ENCODE results near the gene MUC15.

The MUC15 gene

DNA sequence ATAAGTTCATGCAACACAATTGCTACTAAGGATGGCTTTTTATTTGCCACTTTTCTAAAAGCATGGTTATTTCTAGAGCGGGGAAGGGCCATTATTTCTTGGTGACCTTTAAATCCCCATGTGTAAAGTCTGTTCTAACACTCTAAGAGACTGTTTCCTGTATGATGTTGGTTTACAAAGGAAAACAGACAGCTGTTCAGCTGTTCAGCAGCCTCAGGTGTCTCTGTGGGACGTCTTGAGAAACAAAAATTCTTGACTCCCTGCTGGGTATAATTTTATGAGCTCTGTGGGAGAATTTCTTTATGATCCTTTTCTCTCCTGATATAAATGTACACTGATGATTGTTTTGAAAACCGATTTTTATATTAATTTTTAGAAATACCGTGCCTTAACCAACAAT is 13.9 kb downstream of the MUC15 start:
- Histone ChIP-seq H3K27ac (ENCODE audit: low read length) (no peak overlapping the region), H3K9me3 (replicated peaks; ENCODE audit: insufficient read depth, low read length) (0 out of 2 replicates have a peak, but pooled peaks cover 2% of the 10 kb centered on the region), H3K4me3 (ENCODE audit: low read length) (no peak overlapping the region), H2AFZ (ENCODE audit: low read length) (no peak overlapping the region), H4K20me1 (ENCODE audit: insufficient read depth, low read length) (no peaks in the 10 kb centered on the region), H3K4me2 (ENCODE audit: low read depth, low read length) (no peak overlapping the region), H3F3A (ENCODE audit: insufficient read depth, low read length) (no peaks in the 10 kb centered on the region), H3K36me3 (replicated peaks; ENCODE audit: insufficient read depth, low read length) (no peaks in the 10 kb centered on the region), H3K79me2 (ENCODE audit: low read length) (no peaks in the 10 kb centered on the region), H3K4me1 (ENCODE audit: low read length) (no peaks in the 10 kb centered on the region), H3K27me3 (replicated peaks; ENCODE audit: insufficient read depth, low read length) (no peaks in the 10 kb centered on the region), H3K9ac (ENCODE audit: low read length) (no peak overlapping the region), H3K9me2 (replicated peaks; ENCODE audit: insufficient read depth, low read length) (no peaks in the 10 kb centered on the region)
- no peak for DNase-seq
- TF ChIP-seq EZH2phosphoT487 (IDR thresholded peaks at IDR 0.05; ENCODE audit: low read length) (no peak), EZH2 (optimal IDR thresholded peaks at IDR 0.05; ENCODE audit: low read depth, low read length) (no peak)
- TF ChIP-seq, protein P1, sequence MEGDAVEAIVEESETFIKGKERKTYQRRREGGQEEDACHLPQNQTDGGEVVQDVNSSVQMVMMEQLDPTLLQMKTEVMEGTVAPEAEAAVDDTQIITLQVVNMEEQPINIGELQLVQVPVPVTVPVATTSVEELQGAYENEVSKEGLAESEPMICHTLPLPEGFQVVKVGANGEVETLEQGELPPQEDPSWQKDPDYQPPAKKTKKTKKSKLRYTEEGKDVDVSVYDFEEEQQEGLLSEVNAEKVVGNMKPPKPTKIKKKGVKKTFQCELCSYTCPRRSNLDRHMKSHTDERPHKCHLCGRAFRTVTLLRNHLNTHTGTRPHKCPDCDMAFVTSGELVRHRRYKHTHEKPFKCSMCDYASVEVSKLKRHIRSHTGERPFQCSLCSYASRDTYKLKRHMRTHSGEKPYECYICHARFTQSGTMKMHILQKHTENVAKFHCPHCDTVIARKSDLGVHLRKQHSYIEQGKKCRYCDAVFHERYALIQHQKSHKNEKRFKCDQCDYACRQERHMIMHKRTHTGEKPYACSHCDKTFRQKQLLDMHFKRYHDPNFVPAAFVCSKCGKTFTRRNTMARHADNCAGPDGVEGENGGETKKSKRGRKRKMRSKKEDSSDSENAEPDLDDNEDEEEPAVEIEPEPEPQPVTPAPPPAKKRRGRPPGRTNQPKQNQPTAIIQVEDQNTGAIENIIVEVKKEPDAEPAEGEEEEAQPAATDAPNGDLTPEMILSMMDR (IDR thresholded peaks at IDR 0.05; ENCODE audit: low read length) = no peak

DNA sequence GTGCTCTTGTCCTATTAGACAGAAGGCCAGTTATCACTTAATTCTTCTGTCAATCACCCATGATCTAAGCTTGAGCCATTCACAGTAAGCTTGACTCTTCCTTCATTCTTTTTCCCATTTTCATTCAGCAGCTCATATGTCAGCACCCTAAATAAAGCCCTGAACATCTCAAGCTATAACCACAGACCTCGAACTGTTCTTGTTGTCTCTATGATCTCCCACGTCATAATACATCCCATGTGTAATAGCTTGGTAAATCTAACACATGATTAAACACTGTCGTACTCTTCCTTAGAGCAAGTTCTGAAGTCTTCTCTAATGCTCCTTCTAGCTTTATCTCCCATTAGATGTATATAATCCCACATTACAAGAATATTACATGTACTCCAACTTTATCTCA is 14.4 kb downstream of the MUC15 start:
- Histone ChIP-seq H4K20me1 (ENCODE audit: insufficient read depth, low read length) (no peaks in the 10 kb centered on the region), H3K36me3 (replicated peaks; ENCODE audit: insufficient read depth, low read length) (no peaks in the 10 kb centered on the region), H2AFZ (ENCODE audit: low read length) (no peak overlapping the region), H3K4me3 (ENCODE audit: low read length) (no peak overlapping the region), H3K9me2 (replicated peaks; ENCODE audit: insufficient read depth, low read length) (no peaks in the 10 kb centered on the region), H3K27me3 (replicated peaks; ENCODE audit: insufficient read depth, low read length) (no peaks in the 10 kb centered on the region), H3K9ac (ENCODE audit: low read length) (no peak overlapping the region), H3F3A (ENCODE audit: insufficient read depth, low read length) (no peaks in the 10 kb centered on the region), H3K27ac (ENCODE audit: low read length) (no peak overlapping the region), H3K4me2 (ENCODE audit: low read depth, low read length) (no peak overlapping the region), H3K4me1 (ENCODE audit: low read length) (no peaks in the 10 kb centered on the region), H3K9me3 (replicated peaks; ENCODE audit: insufficient read depth, low read length) (0 out of 2 replicates have a peak, but pooled peaks cover 1% of the 10 kb centered on the region), H3K79me2 (ENCODE audit: low read length) (no peaks in the 10 kb centered on the region)
- DNase-seq = no peak
- TF ChIP-seq, protein P1 (IDR thresholded peaks at IDR 0.05; ENCODE audit: low read length) = no peak
- no peak for TF ChIP-seq EZH2phosphoT487 (IDR thresholded peaks at IDR 0.05; ENCODE audit: low read length)
- no peak for TF ChIP-seq EZH2 (optimal IDR thresholded peaks at IDR 0.05; ENCODE audit: low read depth, low read length)

DNA sequence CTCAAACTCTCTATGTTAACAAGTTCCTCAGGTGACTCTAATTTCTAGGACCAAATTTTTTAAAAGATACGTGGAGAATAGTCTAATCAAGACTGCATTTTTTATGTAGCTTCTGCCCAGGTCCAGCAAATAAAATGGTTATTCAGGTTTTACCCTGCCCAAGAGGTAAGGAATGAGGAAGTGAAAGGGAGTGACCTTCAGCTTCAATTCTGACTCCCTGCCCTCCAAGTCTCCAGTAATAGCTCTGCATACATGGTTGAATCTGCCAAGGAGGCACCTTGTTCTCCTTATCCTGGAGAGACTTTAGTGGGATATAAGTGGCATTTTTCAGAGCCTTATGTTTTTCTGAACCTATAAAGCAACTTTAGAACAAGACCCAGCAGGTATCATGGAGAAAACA is 15.5 kb downstream of the MUC15 start:
- Histone ChIP-seq H3K4me1 (ENCODE audit: low read length) (no peaks in the 10 kb centered on the region), H3K4me3 (ENCODE audit: low read length) (no peak overlapping the region), H3K79me2 (ENCODE audit: low read length) (no peaks in the 10 kb centered on the region), H3K36me3 (replicated peaks; ENCODE audit: insufficient read depth, low read length) (no peaks in the 10 kb centered on the region), H3K27ac (ENCODE audit: low read length) (no peak overlapping the region), H3K9me3 (replicated peaks; ENCODE audit: insufficient read depth, low read length) (no peaks in the 10 kb centered on the region), H3K9me2 (replicated peaks; ENCODE audit: insufficient read depth, low read length) (no peaks in the 10 kb centered on the region), H2AFZ (ENCODE audit: low read length) (no peak overlapping the region), H4K20me1 (ENCODE audit: insufficient read depth, low read length) (no peaks in the 10 kb centered on the region), H3K27me3 (replicated peaks; ENCODE audit: insufficient read depth, low read length) (no peaks in the 10 kb centered on the region), H3F3A (ENCODE audit: insufficient read depth, low read length) (no peaks in the 10 kb centered on the region), H3K9ac (ENCODE audit: low read length) (no peak overlapping the region), H3K4me2 (ENCODE audit: low read depth, low read length) (no peak overlapping the region)
- no peak for DNase-seq
- TF ChIP-seq EZH2 (optimal IDR thresholded peaks at IDR 0.05; ENCODE audit: low read depth, low read length) (no peak), EZH2phosphoT487 (IDR thresholded peaks at IDR 0.05; ENCODE audit: low read length) (no peak)
- TF ChIP-seq, protein P1 (IDR thresholded peaks at IDR 0.05; ENCODE audit: low read length) = no peak

All from MM.1S (cell line).